Left colon (tissue), 2 donors: ENCODE measurements around the gene NRXN3. TPM values are rescaled to one million over a fixed set of nuclear protein-coding genes. Genes with fewer than 3 reads are reported as not detected.
"Not testable (repeated sequence)": the region's sequence is repeated elsewhere in the genome, so short reads cannot be mapped to it uniquely, and the experiment has no call there.

Experiments used
- ATAC-seq: fragments of 200-7000 bp; cut with Tn5 transposase; one replicate; pipeline ENCODE4 v1.9.1; 2020; ENCODE audit warnings: mild to moderate bottlenecking, moderate library complexity
- DNase-seq, 2 donors: peaks; one replicate each; pipeline ENCODE4 v3.0.0-alpha.2; 2020
- intact Hi-C, 2 donors: fragments of 100-400 bp; cut with DNase I in 1 of 2; cut with micrococcal nuclease in 1 of 2; formaldehyde crosslinking; loops; one replicate each; pipeline versions ENCODE4 v1.11.2 to v1.14.0; 2022; cut with DNase I, micrococcal nuclease
- total RNA-seq, 2 donors: library from RNA; stranded (reverse); fragmentation: NEBNext Ultra II Directional; extraction: Animal tissue kit (Norgen Biotek cat#: 25700); gene quantifications; one replicate each; pipeline ENCODE4 v1.2.1, GENCODE V29; 2021
- donor health status: DM: no; HTN: no; CAD: no.
- donor health status: DM: yes; HTN: yes; CAD: no.

The NRXN3 gene
- total RNA-seq, 2 donors from 2014 or later = 1.8 to 5.6 TPM

GRCh38 chr14:79729731-79730130 lies 1559.6 kb downstream of the NRXN3 start:
- intact Hi-C loops = no loop called here
- no peak for DNase-seq
- ATAC-seq = no peak

GRCh38 chr14:79730196-79730595 lies 1560.0 kb downstream of the NRXN3 start:
- DNase-seq (no peak), ATAC-seq (no peak)
- intact Hi-C loops = no loop called here

DNA sequence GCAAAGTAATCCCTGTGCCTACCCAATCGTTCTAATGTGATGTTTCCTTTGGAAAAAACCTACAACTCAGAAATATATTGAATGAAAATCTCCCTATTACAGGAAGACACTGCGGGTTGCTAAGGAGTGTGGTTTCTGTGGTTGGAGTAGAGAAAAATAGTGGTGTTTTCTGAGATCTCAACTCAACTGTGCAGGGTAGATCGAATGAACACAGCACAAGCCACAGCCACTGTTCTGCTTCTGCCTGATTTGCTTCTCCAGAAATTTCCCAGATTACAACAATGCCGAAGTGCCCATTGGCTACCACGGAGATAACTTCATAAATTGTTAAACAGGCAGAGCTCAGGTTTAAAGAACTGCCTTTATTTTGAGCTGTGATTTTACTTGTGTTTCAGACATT lies 1560.8 kb downstream of the NRXN3 start:
- intact Hi-C loops = no loop called here
- ATAC-seq (no peak), DNase-seq (no peak)

- DNase-seq (no peak), ATAC-seq (no peak)
- intact Hi-C loops = no loop called here
Measured at GRCh38 chr14:79732911-79733655, 1562.9 kb downstream of the NRXN3 start.

GRCh38 chr14:79734151-79734550 lies 1564.0 kb downstream of the NRXN3 start:
- intact Hi-C loops = no loop called here
- DNase-seq = no peak
- no peak for ATAC-seq

DNA sequence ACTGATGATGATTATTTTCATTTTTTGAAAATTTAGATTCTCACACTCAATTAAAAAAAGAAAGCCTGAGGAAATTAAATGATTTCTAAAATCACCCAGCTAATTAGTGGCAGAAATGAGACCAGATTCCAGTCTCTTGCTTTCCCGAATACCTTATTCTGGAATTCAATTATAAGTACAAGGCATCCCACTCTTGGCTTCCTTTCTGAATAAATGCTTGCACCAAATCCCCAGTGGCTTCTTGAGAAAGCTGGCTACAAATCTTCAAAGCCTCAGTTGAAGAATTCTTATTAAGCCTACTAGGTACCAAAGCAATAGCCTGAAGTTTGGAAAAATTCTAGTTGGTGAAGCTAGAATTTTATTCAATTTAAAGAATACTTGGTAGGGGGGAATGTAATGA lies 1564.5 kb downstream of the NRXN3 start:
- DNase-seq (no peak), ATAC-seq (no peak)
- intact Hi-C loops = no loop called here

DNA sequence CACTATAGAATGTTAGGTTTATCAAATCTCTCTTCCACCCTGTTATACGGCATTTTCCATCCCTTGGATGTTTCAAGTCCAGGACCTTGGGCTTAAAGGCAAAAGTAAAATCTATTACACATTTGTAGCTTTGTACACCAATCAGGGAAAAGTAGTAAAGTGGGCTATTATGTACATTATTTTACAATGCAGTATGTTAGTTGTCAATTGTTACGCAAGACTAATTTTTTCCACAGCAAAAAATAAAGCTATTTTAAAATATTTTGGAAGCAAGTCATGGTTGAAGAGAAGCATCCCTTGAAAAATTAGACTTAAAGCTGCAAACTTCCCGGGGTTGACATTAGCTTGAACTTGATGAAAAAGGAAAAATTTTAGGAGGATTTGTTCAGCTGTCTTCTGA lies 1564.9 kb downstream of the NRXN3 start:
- ATAC-seq = no peak
- no peak for DNase-seq

GRCh38 chr14:79740066-79740601 lies 1570.0 kb downstream of the NRXN3 start:
- no peak for DNase-seq
- ATAC-seq = no peak
- intact Hi-C loops = no loop called here

More for the DNA sequence above, 1564.9 kb downstream of the NRXN3 start:
- intact Hi-C loops = no loop called here

- no peak for ATAC-seq
- intact Hi-C loops = no loop called here
- no peak for DNase-seq
Measured at GRCh38 chr14:79742142-79742541, 1572.0 kb downstream of the NRXN3 start.

DNA sequence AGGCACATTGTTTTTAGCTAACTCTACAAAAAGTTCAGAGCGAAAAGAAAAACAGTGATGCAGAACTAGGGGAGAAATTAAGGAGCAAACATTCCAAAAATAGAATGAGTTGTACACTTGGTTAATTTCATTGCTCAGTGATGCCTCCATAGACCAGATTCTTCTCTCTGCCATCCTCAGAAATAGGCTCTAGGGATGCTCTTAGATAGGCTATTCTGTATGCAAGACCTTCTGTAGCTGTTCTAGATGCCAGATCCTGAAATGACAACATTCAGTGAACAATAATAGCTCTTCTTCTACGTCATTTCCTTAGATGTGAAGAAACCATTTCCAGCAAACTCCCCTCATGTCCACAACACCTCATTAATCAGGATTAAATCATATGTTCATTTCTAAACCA lies 1574.9 kb downstream of the NRXN3 start:
- intact Hi-C loops = no loop called here
- ATAC-seq = no peak
- DNase-seq = no peak

DNA sequence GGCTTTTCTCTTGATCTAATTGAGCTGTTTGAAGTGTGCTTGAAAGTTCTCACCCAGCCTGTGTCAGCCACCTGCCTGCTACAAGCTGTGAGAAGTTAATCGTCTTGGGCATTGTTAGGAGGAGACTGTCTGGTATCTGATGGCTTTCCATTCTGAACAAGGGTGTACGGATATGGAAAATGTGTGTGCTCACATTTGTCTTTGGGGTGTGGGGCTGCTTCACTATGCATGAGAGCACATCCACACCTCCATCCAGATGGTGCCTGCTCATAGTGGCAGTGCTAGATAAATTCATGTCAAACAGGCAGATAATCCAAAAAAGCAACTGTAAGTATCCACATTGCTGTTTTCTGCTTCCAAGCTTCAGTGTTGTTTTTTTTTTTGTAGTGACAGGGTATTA lies 1578.9 kb downstream of the NRXN3 start:
- DNase-seq (no peak), ATAC-seq (no peak)
- intact Hi-C loops = no loop called here

- no peak for DNase-seq
- intact Hi-C loops = no loop called here
- no peak for ATAC-seq
Measured at GRCh38 chr14:79758985-79759384, 1588.8 kb downstream of the NRXN3 start.

DNA sequence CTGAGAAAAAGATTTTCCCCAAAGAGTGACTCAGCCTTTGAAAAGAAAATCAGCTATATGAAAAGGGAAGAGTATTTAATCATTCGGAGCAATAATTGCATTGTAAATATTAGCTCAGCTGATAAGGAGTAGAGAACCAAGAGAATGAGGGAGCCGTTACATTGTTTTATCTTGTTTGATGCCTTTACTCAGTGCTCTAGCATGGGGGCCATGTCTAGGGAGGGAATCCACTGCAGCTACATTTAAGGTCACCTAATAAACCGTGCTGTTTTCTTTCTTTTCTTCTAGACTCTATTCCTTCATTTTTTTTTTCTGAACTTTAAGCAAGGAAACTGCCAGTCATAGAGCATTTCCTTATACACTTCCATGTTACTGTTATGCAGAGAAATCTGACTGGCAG lies 1594.2 kb downstream of the NRXN3 start:
- no peak for ATAC-seq
- intact Hi-C loops = no loop called here
- DNase-seq = no peak

GRCh38 chr14:79766511-79766910 lies 1596.3 kb downstream of the NRXN3 start:
- ATAC-seq = no peak
- intact Hi-C loops = no loop called here

DNA sequence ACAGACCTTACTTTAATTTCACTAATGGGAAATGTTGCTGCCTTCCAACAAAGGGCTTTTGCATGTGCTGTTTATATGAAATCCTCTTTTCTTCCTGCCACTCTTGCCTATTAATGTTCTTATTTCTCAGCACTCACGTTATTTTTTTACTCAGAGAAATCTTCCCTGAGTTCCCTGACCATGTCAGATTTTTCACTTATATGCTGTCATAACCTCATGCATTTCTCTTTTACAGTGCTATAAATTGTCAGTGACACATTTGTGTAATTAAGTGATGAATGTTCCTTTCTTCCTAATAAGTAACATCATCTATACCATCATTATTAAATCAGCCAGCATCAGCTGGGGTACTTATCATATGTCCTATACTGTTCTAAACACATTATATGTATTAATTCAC lies 1597.1 kb downstream of the NRXN3 start:
- no peak for ATAC-seq
- no peak for DNase-seq
- intact Hi-C loops = no loop called here

More at GRCh38 chr14:79766511-79766910, 1596.3 kb downstream of the NRXN3 start:
- no peak for DNase-seq

- ATAC-seq, DNase-seq, intact Hi-C loops: not testable (repeated sequence)
Measured at GRCh38 chr14:79767721-79768120, 1597.5 kb downstream of the NRXN3 start.

DNA sequence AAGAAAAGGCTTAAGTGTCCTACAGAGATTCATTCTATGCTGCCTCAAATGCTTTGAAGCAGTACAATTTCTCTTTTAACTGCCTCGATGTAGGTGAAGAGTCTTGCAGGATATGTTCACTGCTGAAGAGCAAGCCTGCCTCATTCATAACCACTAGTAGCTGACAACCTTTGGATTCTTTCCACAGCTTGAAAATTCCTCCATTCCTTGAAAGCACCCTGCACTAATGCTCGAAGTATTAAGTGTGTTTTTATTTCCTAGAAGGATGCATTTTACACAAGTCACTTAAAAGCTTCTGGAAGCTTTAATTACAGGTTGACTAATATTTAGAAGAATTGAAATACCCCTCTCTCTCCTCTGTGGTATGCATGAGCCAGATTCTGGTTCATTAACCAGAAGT lies 1611.7 kb downstream of the NRXN3 start:
- ATAC-seq (no peak), DNase-seq (no peak)
- intact Hi-C loops = no loop called here

DNA sequence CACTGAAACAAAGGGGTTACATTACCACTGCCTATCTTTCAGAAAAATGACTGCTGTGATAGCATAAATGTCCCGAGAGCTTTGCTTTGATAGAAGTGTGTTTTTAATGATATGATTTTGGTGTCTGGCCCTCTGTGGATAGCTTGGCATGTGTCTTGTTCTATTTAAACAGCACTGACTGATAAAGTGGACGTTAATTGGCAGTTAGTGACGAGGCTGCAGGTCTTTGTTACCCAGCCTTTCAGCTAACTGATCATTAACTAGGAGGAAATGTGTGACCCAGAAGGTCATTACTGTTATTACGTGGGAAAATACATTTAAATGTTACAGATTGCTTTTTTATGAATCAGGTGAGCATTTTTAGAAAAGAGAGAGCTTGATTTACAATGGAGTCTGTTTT lies 1612.9 kb downstream of the NRXN3 start:
- intact Hi-C loops = no loop called here
- DNase-seq (no peak), ATAC-seq (no peak)

GRCh38 chr14:79786522-79786921 lies 1616.3 kb downstream of the NRXN3 start:
- no peak for ATAC-seq
- intact Hi-C loops = no loop called here
- no peak for DNase-seq

- intact Hi-C loops = no loop called here
- DNase-seq (no peak), ATAC-seq (no peak)
Measured at GRCh38 chr14:79788346-79788745, 1618.2 kb downstream of the NRXN3 start.
